ENCODE data around the gene ADAMTS12. TPM values are rescaled to one million over a fixed set of nuclear protein-coding genes. Genes with fewer than 3 reads are reported as not detected.

ADAMTS12 gene
- total RNA-seq, 1 donor from 2014 or later: 0.54 TPM

- TF ChIP-seq CTCF (IDR thresholded peaks at IDR 0.05; ENCODE audit: partially characterized antibody, unreplicated experiment): no peak
- no peaks in the 10 kb centered on the region for H3K36me3 Mint-ChIP-seq (ENCODE audit: unreplicated experiment)
- no peak overlapping the region for H3K27ac Mint-ChIP-seq (ENCODE audit: unreplicated experiment)
- no peak overlapping the region for H3K4me3 Mint-ChIP-seq (ENCODE audit: unreplicated experiment)
- no peak for DNase-seq
- no peaks in the 10 kb centered on the region for H3K27me3 Mint-ChIP-seq (ENCODE audit: unreplicated experiment)
- no peaks in the 10 kb centered on the region for H3K9me3 Mint-ChIP-seq (ENCODE audit: unreplicated experiment)
- H3K4me1 Mint-ChIP-seq (ENCODE audit: low read depth, unreplicated experiment): no peaks in the 10 kb centered on the region
These were observed 97.8 kb downstream of the ADAMTS12 start for GRCh38 chr5:33793836-33794549.

DNA sequence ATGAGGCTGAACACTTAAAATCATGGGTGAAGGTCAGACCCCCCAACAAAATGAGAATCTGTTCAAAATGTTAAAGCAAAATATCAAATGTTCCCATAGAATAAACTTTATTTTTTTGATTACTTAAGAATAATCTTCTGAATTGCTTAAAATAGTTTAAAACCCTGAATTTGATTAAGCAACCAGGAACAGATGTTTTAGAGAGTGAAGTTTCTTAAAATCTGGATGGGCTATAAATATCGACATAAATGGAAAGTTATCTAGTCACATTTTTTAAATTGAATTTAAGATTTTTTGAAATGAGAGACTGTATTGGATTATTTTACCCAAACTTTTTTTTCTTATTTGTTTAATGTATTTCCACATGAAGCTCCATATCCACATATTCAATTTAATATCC lies 98.5 kb downstream of the ADAMTS12 start:
- H3K4me1 Mint-ChIP-seq (ENCODE audit: low read depth, unreplicated experiment): no peaks in the 10 kb centered on the region
- TF ChIP-seq CTCF (IDR thresholded peaks at IDR 0.05; ENCODE audit: partially characterized antibody, unreplicated experiment): no peak
- no peak for DNase-seq
- H3K36me3 Mint-ChIP-seq (ENCODE audit: unreplicated experiment): no peaks in the 10 kb centered on the region
- H3K9me3 Mint-ChIP-seq (ENCODE audit: unreplicated experiment): no peaks in the 10 kb centered on the region
- no peak overlapping the region for H3K27ac Mint-ChIP-seq (ENCODE audit: unreplicated experiment)
- peaks cover 2% of the 10 kb centered on the region for H3K27me3 Mint-ChIP-seq (ENCODE audit: unreplicated experiment)
- no peak overlapping the region for H3K4me3 Mint-ChIP-seq (ENCODE audit: unreplicated experiment)

DNA sequence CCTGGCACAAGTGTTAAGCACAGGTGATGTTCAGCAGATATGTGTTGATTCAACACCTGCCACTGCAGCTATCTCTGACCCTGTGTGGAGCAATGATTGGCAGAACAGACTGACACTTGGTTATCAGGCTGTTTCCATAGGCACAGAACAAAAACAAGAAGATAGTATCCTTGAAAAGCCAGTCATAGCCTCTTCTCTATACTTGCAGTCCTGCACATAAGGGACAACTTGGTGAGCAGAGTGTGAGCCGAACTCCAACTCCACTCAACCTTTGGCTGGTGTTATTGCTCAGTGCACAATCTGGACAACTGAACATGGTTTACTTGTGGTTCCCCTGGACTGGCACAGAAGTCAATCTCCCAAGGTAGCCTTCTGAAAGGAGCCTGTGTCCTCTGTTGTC lies 99.2 kb downstream of the ADAMTS12 start:
- TF ChIP-seq CTCF (IDR thresholded peaks at IDR 0.05; ENCODE audit: partially characterized antibody, unreplicated experiment): no peak
- Mint-ChIP-seq H3K36me3 (ENCODE audit: unreplicated experiment) (no peaks in the 10 kb centered on the region), H3K4me1 (ENCODE audit: low read depth, unreplicated experiment) (no peaks in the 10 kb centered on the region), H3K4me3 (ENCODE audit: unreplicated experiment) (no peak overlapping the region), H3K27me3 (ENCODE audit: unreplicated experiment) (peaks cover 2% of the 10 kb centered on the region), H3K27ac (ENCODE audit: unreplicated experiment) (no peak overlapping the region), H3K9me3 (ENCODE audit: unreplicated experiment) (no peaks in the 10 kb centered on the region)
- no peak for DNase-seq

GRCh38 chr5:33789567-33789957 lies 102.2 kb downstream of the ADAMTS12 start:
- DNase-seq: no peak
- Mint-ChIP-seq H3K4me1 (ENCODE audit: low read depth, unreplicated experiment) (no peaks in the 10 kb centered on the region), H3K36me3 (ENCODE audit: unreplicated experiment) (peaks cover 3% of the 10 kb centered on the region), H3K27me3 (ENCODE audit: unreplicated experiment) (peaks cover 2% of the 10 kb centered on the region), H3K9me3 (ENCODE audit: unreplicated experiment) (peaks cover 5% of the 10 kb centered on the region), H3K27ac (ENCODE audit: unreplicated experiment) (no peak overlapping the region), H3K4me3 (ENCODE audit: unreplicated experiment) (no peak overlapping the region)
- no peak for TF ChIP-seq CTCF (IDR thresholded peaks at IDR 0.05; ENCODE audit: partially characterized antibody, unreplicated experiment)

DNA sequence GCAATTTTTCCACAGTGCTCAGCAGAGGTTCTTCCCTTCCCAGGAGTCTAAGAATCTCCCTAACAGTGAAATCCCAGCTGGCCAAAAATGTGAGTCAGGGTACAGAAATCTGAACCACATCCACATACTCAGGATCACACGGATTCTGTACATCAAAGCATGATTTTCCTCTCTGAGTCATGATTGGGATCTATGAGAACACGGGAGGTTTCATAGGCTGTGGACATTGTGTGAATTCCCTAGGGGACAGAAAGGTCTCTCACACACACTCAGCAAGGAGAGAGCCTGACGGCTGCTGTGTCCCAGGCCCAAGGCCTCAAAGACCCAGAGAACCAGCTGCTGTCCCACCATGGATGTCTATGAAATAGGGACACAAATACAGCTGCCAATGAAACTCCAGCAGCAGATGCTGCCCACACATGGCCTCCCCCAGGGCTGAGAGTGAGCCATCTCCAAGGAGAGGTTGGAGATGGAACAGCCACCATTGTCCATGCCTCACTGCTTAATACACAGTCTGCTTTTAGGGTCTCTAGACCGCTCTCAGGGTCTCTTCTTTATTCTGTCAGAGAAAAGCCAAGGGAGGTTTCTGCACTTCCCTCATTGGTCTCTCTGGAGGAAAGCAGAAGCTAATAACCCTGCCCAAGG lies 102.7 kb downstream of the ADAMTS12 start:
- H3K4me3 Mint-ChIP-seq (ENCODE audit: unreplicated experiment): no peak overlapping the region
- H3K36me3 Mint-ChIP-seq (ENCODE audit: unreplicated experiment): peaks cover 3% of the 10 kb centered on the region
- H3K4me1 Mint-ChIP-seq (ENCODE audit: low read depth, unreplicated experiment): no peaks in the 10 kb centered on the region
- peaks cover 5% of the 10 kb centered on the region for H3K9me3 Mint-ChIP-seq (ENCODE audit: unreplicated experiment)
- peaks cover 2% of the 10 kb centered on the region for H3K27me3 Mint-ChIP-seq (ENCODE audit: unreplicated experiment)
- TF ChIP-seq CTCF (IDR thresholded peaks at IDR 0.05; ENCODE audit: partially characterized antibody, unreplicated experiment): no peak
- no peak for DNase-seq
- H3K27ac Mint-ChIP-seq (ENCODE audit: unreplicated experiment): no peak overlapping the region
